Liver (tissue), 3 donors: Measurements from ENCODE around the gene KCNIP1.

ENCODE experiments used
- TAF1 ChIP-seq: conservative IDR thresholded peaks from 2 replicates; pipeline ENCODE4 v1.6.1; 2016; ENCODE audit warnings: antibody characterized with exemption, mild to moderate bottlenecking
- TF ChIP-seq, protein P1 (sequence below): IDR thresholded peaks from 2 replicates; pipeline ENCODE4 v1.6.1; 2016; ENCODE audit warnings: antibody characterized with exemption, mild to moderate bottlenecking
- TF ChIP-seq, protein P2 (sequence below): fragments of 150-350 bp; IDR thresholded peaks from 2 replicates; pipeline ENCODE4 v1.5.1; 2017; ENCODE audit warnings: improper control_type of control experiment, low read depth, low read length; ENCODE audit not compliant: missing input control
- donor health status: healthy.
- donor health status: healthy.

DNA sequence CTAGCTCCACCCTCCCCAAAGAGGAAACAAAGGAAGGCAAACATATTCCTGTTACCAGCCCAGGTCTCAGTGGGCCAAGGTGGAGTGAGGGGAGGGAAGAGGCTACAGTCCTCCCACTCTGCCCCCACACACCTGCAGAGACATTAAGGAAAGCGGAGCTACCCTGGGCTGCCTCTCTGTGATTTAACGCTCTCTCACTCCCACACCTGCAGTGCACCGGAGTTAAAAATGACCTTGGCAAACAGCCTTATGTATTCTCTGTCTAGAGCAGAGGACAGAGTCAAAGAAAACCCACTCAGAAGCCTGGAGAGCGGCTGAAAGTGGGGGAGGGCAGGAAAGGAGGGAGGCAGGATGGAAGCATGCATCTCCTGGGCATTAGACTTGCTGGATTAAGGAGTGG, 32.7 kb downstream of the KCNIP1 start:
- no peak for TF ChIP-seq TAF1
- TF ChIP-seq, protein P1, sequence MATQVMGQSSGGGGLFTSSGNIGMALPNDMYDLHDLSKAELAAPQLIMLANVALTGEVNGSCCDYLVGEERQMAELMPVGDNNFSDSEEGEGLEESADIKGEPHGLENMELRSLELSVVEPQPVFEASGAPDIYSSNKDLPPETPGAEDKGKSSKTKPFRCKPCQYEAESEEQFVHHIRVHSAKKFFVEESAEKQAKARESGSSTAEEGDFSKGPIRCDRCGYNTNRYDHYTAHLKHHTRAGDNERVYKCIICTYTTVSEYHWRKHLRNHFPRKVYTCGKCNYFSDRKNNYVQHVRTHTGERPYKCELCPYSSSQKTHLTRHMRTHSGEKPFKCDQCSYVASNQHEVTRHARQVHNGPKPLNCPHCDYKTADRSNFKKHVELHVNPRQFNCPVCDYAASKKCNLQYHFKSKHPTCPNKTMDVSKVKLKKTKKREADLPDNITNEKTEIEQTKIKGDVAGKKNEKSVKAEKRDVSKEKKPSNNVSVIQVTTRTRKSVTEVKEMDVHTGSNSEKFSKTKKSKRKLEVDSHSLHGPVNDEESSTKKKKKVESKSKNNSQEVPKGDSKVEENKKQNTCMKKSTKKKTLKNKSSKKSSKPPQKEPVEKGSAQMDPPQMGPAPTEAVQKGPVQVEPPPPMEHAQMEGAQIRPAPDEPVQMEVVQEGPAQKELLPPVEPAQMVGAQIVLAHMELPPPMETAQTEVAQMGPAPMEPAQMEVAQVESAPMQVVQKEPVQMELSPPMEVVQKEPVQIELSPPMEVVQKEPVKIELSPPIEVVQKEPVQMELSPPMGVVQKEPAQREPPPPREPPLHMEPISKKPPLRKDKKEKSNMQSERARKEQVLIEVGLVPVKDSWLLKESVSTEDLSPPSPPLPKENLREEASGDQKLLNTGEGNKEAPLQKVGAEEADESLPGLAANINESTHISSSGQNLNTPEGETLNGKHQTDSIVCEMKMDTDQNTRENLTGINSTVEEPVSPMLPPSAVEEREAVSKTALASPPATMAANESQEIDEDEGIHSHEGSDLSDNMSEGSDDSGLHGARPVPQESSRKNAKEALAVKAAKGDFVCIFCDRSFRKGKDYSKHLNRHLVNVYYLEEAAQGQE = no peak
- TF ChIP-seq, protein P2, sequence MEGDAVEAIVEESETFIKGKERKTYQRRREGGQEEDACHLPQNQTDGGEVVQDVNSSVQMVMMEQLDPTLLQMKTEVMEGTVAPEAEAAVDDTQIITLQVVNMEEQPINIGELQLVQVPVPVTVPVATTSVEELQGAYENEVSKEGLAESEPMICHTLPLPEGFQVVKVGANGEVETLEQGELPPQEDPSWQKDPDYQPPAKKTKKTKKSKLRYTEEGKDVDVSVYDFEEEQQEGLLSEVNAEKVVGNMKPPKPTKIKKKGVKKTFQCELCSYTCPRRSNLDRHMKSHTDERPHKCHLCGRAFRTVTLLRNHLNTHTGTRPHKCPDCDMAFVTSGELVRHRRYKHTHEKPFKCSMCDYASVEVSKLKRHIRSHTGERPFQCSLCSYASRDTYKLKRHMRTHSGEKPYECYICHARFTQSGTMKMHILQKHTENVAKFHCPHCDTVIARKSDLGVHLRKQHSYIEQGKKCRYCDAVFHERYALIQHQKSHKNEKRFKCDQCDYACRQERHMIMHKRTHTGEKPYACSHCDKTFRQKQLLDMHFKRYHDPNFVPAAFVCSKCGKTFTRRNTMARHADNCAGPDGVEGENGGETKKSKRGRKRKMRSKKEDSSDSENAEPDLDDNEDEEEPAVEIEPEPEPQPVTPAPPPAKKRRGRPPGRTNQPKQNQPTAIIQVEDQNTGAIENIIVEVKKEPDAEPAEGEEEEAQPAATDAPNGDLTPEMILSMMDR = no peak
